HK-2 (cell line): ENCODE measurements around the gene SHISA2.
"Not testable (repeated sequence)": the region's sequence is repeated elsewhere in the genome, so short reads cannot be mapped to it uniquely, and the experiment has no call there.

Source experiments
- DNase-seq: peaks from one replicate; pipeline ENCODE4 v3.0.0-alpha.2; 2018; ENCODE audit not compliant: unreplicated experiment

SHISA2 gene

GRCh38 chr13:26051657-26052311 lies at the start of gene SHISA2:
TSS of gene SHISA2 (minus strand) at chr13:26052016. CDS start at chr13:26050975, 1,041 bp downstream.
- peak; percentile 62 for DNase-seq

DNA sequence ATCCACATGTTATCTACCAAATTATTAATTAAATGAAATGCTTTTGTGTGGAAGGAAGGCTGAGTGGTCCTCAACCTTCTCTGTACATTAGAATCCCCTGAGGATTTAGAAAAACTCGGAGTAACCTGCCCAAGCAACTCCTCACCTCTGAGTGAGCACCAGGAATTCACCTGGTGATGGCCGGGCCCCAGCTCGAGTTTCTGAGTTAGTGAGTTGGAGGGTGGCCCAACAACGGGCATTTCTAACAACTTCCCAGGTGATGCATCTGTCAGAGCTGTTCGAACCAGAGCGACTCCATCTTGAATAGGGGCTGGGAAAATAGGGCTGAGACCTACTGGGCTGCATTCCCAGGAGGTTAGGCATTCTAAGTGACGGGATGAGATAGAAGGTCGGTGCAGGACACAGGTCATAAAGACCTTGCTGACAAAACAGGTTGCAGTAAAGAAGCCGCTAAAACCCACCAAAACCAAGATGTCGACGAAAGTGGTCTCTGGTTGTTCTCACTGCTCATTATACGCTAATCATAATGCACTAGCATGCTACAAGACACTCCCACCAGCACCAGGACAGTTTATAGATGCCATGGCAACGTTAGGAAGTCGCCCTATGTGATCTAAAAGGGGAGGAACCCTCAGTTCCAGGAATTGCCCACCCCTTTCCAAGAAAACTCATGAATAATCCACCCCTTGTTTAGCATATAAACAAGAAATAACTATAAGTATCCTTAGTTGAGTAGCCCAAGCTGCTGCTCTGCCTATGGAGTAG lies 44.2 kb upstream of the SHISA2 start:
- no peak for DNase-seq

- DNase-seq, result no peak
Observed at GRCh38 chr13:26095338-26095737, 43.5 kb upstream of the SHISA2 start.

- not testable (repeated sequence) for DNase-seq
Observed at GRCh38 chr13:26076821-26077220, 25.0 kb upstream of the SHISA2 start.

DNA sequence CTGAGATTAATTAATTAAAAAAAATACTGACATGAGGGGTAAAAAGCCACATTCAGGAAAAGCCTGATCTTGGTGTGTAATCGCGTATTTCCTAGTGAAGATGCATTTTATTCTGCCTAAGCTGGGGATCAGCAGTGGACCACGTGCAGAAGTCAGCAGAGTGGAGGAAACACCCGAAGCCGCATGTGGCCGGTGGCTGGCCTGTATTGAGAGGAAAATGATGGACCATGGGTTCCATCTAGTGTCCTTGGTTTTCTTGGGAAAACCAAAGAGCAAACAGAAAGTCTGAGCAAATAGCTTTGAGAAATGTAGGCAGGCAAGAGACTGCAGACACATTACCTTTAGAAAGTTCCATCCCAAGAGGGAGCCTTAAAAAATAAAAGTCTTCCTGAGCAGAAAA lies 23.7 kb upstream of the SHISA2 start:
- no peak for DNase-seq

GRCh38 chr13:26074706-26075105 lies 22.9 kb upstream of the SHISA2 start:
- DNase-seq, result peak; percentile 55

GRCh38 chr13:26072335-26072734 lies 20.5 kb upstream of the SHISA2 start:
- DNase-seq, result not testable (repeated sequence)

DNA sequence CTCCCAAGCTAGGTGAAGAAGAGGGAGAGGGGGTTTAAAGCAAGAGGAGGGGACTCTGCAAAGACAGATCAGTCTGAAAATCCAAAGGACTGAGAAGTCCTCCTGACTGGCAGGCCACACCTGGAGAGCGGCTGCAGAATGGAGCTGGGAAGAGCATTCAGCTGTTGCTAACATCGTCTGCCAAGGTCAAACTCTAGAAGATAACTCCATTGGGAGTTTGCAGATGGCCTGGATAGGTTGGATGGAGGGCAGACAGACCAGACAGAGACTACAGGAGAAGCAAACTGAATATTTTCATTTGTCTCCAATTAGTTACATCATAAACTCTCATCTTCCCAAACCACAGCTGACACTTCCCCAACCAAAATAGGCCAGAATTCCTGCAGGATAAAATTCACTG lies 19.9 kb upstream of the SHISA2 start:
- no peak for DNase-seq

DNA sequence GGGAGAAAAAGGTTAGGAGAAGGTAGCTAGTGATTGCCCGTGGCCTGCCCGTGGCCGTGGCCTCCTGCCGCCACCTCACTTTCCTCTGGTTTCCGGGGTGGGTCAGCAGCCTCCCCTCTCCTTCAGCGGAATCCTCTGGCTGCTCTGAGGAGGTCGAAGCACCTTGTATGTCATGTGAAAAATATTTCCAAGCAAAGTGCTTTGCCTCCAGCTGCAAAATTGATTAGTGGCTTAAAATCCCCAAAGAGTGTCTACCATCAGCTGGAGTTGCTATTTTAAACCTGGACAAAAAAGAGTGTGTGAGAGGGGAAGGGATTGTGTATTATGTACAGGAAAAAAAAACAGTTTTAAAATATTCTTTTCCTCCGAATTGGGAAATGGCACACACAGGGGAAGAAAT lies 17.8 kb upstream of the SHISA2 start:
- DNase-seq, result not testable (repeated sequence)

DNA sequence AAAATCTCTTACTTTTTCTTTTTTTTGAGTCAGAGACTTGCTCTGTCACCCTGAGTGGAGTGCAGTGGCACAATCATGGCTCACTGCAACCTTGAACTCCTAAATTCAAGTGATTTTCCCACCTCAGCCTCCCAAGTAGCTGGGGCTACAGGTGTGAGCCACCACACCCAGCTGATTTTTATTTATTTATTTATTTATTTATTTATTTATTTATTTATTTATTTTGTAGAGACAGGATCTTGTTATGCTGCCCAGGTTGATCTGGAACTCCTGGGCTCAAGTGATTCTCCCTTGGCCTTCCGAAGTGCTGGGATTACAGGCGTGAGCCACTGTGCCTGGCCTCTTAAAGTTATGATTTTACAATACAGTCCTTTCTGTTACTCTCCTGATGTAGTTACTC lies 16.6 kb upstream of the SHISA2 start:
- not testable (repeated sequence) for DNase-seq

GRCh38 chr13:26067601-26068000 lies 15.8 kb upstream of the SHISA2 start:
- no peak for DNase-seq

DNA sequence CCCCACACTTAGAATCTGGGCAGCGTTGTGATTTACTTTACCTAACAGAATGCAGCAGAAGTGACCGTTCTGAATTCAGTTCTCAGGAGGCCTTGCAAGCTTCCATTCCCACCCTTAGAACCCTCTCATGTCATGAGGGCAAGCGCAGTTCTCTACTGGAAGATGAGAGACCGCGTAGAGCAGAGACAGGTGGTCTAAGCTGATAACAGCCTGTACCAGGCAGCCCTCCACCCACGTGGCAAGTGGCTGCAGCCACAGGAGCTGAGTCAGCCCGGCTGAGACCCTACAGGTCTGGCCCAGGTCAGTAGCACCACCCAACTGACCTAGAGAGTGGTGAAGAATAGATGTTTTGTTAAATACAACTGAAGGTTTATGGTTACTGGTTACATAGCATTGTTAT lies 14.7 kb upstream of the SHISA2 start:
- not testable (repeated sequence) for DNase-seq

DNA sequence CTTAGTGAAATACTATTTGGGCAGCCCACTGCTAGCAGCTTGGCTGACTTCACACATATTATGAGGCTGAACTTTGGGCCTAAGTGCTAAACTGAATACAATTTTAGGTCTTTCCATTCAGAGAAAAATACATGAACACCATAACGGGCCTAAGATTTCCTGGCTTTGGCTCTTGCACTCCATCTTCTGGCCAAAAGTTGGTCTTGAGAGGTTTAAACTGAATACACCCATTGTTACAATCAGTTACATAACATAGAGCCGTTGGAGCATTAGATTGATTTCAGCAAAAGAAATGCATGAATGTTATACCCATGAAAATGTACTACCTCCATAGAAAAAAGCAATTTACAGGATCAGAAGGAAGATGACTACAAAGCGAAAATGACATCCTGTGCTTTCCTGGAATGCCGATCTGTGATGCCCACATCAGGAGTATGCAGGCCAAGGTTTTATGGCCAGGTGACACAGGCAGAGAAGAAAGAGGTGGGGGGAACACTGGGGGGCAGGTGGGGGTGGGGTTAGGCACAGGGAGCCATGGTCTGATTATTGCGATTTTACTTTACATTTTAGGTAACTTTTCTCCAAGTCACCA lies 11.1 kb upstream of the SHISA2 start:
- DNase-seq, result peak; percentile 20

- peak; percentile 9 for DNase-seq
Observed at GRCh38 chr13:26061947-26062346, 10.1 kb upstream of the SHISA2 start.

DNA sequence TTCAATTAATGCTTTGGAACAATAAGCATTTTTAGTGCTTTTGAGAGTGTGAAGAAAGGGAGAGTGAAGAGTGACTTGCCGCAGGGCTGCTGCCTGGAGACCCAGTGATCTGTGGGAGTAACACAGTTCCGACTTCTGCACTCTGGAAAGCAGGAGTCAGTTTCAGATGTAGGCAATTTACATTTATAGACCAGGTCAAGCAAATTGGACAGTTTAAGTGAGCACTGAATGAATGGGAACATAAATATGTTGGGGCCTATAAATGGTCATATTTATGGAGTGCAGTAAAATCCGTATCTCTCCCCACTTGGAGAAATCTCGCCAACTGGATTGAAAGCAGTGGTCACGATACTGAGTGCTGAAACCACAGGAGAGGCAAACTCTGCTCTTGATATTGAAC lies 9.4 kb upstream of the SHISA2 start:
- no peak for DNase-seq

GRCh38 chr13:26060357-26060756 lies 8.5 kb upstream of the SHISA2 start:
- no peak for DNase-seq

DNA sequence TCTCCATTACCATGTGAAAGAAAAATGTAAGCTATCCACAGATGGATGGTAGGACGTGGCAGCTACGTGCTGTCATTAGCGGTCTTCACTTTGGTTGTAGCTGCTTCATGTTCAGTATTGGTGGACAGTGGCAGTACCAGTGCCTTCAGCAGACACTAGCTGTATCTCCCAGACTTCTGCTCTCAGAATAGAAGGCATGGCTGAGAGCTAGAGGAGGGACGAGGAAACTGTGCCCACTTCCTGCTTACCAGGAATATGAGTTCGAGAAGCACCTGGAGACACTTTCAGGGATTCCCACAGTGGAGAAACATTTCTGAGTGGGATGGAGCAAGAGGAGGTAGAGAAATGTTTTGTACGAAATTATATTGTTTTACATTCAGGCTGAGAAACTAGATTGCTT lies 6.9 kb upstream of the SHISA2 start:
- no peak for DNase-seq

DNA sequence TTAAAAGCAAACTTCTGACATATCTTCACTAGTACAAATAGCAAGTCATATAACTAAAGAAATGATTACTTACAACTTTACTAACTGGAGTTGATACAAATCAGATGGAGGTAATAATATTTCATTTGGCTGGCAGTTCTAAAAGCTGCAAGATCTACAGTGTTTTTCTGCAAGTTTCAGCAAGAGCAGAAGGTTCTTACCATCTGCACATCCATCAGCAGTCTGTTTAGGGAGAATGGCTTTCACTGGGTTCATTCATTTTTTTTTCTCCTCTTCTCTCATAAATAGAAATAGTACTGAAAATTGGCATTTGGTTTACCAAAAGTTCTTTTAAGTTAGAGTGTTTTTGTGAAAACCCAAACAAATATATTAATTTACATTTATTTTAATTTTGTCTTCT lies 3.1 kb upstream of the SHISA2 start:
- no peak for DNase-seq

DNA sequence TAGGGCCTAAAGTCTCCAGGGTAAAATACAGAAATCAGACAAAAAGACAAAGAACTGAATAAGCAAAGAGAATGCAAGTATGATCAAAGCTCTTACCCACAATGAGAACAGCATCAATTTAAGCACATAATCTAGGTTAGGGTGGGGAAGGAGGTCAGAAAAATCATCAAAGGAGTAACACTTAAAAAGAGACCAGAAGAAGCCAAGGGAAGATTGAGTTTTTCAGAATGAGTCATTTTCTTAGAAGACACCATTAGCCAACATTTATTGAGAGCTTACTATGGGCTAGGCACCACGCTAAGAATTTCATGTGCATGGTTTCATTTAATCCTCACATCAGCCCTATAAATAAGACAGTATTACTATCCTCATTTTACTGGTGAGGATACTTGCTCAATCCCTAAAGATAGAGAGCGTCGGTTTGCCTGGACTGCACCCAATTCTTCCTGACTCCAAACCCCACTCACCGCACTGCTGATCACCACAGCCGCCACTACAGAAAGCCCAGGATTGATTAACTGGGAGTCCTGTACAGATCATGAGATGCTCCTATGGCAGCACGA lies 1.7 kb upstream of the SHISA2 start:
- DNase-seq, result no peak

GRCh38 chr13:26052337-26052736 lies 521 bp upstream of the SHISA2 start:
- DNase-seq, result no peak

DNA sequence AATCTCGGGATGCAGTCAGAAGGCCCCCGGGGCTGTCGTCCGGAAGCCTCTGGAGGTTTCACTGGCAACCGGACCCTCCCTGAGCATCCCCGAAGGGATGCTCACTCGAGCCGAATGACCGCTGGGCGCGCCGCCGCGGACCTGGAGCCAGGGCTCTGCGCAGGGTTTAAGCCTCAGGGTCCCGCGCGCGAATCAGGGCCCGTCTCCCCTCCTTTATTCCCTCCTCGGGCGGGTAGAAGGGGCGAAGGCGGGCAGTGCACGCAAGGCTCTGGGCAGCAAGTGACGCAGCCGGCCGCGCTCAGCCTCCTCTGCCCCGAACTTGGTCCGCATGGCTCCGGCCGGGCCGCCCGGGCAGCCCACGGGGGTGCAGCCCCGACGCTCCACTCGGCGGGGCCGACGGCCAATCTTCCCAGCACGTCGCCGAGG lies 572 bp downstream of the SHISA2 start:
- peak; percentile 34 for DNase-seq

DNA sequence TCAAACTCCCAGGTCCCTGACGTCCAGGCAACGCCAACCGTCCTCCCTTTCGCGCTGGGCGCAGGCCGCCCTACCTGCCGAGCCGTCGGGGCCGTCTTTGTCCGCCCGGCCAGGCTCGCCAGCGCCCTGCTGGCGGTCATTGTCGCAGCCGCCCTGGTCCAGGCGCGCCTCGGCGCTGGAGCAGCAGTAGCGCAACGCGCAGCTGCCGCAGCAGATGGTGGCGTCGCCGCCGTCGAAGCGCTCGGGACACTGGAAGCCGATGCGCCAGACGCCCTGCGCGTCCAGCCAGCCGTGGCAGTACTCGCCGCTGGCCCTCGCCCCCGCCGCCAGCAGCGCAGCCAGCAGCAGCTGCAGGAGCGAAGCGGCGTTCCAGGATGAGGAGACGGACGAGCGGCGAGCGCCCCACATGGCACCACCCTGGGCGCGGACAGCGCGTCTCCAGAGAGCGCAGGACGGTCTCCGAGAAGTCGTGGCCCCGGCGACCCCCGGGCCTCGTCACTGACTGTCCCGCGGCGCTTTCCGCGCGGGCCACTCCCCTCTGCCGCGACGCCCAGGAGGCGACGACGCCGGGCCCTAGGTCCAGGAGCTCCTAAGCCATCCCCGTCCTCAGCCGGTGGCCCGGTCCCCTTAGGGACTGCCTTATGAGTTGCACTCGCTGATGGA lies 1.1 kb downstream of the SHISA2 start:
- DNase-seq, result peak; percentile 63
